NOMO-1 treated with dmso at 0.1 percent for 144 hours (cell line): ENCODE results near the gene CYTL1.
"Not testable (repeated sequence)": the region's sequence is repeated elsewhere in the genome, so short reads cannot be mapped to it uniquely, and the experiment has no call there.

Experiments used
- DNase-seq: peaks from one replicate; lab custom pipeline; 2025; ENCODE audit not compliant: unreplicated experiment; lab: John Stamatoyannopoulos, UW

Gene CYTL1

GRCh38 chr4:5019274-5019673 lies at the start of gene CYTL1:
TSS of gene CYTL1 (minus strand) at chr4:5019458. CDS start at chr4:5019445, 13 bp downstream.
- no peak for DNase-seq

DNA sequence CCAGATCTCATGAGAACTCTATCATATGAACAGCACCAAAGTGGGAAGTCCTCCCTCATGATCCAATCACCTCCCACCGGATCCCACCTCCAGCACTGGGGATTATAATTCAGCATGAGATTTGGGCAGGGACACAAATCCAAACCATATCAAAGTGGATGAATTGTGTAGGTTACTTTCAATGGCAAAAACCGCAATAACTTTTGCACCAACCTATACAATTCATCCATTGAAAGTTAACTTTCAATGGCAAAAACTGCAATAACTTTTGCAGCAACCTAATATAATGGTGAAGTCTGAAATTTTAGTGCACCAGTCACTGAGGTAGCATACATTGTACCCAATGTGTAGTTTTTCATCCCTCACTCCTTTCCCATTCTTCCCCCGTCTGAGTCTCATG lies 48.6 kb upstream of the CYTL1 start:
- DNase-seq = no peak

DNA sequence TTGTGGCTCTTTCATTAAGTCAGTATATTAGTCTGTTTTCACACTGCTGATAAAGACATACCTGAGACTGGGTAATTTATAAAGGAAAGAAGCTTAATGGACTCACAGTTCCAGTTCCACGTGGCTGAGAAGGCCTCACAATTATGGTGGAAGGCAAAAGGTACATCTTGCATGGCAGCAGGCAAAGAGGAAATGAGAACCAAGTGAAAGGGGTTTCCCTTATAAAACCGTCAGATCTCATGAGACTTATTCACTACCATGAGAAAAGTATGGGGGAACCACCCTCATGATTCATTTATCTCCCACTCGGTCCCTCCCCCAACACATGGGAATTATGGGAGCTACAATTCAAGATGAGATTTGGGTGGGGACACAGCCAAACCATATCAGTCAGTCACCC lies 47.7 kb upstream of the CYTL1 start:
- not testable (repeated sequence) for DNase-seq

DNA sequence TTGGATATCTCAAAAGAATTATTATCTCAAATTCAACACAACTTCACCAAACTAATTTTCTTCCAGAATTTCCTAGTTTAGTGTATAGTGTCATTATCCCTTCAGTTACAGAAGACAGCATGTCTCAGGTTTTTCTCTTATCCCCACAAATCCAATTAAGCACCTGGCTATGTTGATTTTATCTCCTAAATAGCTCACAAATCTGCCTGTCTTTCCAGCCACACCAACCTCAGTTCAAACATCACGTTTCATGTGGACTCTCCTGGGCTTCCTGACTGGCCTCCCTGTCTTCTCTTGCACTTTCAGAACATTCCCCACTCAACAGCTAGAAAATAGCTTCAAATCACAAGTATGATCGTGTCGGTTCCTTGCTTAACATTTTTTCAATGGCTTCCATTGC lies 46.8 kb upstream of the CYTL1 start:
- DNase-seq = no peak

DNA sequence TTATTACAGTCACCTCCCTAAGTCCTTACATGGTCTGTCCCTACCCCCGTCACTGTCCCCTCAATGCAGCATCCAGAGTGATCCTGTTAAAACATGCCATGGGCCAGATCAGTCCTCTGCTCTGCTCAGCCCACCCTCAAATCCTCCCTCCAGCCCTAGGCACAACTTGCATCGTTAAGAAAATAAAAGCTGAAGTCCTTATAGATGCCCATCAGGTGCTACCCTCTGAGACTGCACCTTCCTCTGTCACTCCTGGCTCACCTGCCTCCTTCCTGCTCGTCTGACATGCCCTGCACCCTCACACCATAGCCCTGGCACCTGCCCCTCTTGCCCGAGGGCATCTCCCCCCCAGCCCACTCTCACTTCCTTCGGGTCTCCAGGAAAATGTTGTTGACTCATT lies 36.2 kb upstream of the CYTL1 start:
- DNase-seq = no peak

DNA sequence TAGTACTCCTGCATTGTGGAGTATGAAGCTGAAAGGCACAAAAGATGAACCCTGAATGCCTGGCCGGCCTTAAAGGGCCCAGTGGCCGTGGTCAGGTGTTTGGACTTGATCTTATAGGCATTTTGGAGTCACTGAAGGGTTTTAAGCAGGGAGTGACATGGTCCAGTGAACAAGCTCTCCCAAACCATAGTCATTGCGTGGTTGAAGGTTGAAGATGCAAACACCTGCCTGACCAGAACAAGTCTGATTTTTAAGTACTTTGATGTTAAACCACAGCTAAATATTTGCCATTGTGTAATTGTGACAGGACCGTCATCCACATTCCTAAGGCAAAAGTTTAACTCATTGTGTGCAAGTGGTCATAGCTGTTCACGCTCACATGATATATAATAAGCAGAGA lies 35.3 kb upstream of the CYTL1 start:
- no peak for DNase-seq

DNA sequence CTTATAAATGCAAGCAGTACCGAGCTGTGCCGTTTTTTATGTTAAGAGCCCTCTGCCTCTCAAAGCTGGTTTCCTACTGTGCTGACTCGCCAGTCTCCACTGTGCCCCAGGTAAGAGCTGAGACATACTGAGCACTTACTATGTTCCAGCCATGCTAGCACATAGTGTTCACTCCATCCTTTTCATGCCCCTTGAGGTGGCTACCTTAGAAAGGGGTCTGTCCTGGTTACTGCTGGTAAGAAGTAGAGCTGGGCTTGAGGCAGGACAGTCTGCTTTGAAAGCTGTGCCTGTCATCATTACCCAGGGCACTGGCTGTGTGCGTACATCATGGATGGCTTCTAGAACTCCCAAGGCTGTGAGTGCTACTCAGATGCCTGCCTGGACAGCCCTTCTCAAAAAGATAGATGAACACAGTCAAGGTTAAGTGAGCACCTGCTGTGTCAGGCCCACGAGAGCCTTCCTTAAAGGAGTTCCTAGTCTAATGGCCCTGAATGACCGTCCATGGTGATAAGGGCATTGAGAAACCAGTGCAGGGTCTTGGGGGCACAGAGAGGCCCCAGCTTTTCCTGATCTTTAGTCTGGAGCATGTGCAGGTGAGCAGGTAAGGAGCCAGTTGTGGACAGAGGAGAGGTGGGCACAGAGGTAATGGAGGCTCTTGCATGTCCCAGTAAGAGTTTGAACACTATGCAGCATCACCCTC lies 33.6 kb upstream of the CYTL1 start:
- DNase-seq = no peak

DNA sequence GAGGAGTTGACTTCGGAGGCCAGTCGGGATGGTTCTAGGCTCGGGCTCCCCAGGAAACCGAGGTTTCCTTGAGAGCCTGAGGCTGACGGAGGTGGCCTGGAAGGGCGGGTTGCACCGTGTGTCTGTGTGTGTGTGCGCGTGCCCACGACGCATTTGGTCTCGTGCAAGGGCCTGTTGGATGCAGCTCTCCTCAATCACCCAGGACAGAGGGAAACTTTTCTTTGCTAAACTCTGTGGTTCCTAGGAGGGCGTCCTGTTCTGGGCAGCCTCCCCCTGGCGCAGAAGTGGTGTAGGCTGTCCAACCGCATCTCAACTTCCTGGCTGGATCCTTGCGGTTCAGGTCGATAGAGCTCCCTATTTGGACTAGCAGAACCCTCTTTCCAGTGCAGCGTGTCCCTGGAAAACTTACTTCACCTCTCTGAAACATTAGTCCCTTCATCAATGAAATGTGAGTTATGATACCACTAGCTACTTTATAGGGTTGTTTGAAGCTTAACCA lies 33.0 kb upstream of the CYTL1 start:
- no peak for DNase-seq

DNA sequence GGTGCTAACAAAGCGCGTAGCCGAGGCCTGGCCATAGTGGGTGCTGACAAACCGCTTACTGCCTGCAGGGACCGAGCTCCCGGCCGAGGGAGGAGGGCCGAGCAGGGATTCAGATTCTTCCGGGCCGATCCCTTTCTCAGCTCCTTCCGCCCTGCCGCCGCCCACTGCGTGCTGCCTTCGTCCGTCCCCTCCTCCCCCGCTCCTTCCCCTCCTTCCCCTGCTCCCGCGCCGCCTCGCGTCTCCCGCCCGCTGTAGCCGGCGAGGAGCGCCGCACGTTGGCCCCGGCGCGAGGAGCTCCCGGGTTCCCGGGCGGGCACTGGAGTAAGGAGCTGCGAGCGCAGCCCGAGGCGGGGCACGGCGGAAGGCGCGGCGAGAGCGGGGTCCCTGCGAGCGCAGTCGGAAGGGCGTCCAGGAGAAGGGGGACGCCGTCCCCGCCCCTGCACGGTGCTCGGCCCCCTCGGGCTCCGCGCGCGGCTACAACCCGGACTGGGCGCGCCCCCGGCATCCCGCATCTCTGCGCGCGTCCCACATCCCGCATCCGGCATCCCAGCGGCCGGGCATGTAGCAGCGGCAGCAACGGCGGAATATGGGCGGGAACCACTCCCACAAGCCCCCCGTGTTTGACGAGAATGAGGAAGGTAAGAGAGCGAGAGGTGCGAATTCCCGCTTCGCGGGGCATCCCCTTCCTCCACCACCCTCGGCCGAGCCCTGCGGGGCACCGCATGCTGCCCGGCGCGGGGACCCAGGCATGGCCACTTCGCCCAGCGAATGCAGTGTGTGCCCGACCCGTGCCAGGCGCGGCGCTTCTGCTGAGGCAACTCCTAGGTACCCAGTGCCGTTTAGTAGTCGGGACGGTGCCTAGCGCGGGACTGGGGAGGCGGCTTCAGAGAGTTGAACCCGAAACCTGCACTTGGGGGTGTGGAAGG lies 32.3 kb upstream of the CYTL1 start, which contains the start of gene STK32B:
TSS of gene STK32B (plus strand) at position 203 of the 926 bp plus-strand sequence.
- no peak for DNase-seq

GRCh38 chr4:5050520-5051277 lies 31.4 kb upstream of the CYTL1 start:
- DNase-seq = no peak

- no peak for DNase-seq
Measured at GRCh38 chr4:5048721-5049120, 29.5 kb upstream of the CYTL1 start.

GRCh38 chr4:5045097-5045496 lies 25.8 kb upstream of the CYTL1 start:
- DNase-seq = no peak

DNA sequence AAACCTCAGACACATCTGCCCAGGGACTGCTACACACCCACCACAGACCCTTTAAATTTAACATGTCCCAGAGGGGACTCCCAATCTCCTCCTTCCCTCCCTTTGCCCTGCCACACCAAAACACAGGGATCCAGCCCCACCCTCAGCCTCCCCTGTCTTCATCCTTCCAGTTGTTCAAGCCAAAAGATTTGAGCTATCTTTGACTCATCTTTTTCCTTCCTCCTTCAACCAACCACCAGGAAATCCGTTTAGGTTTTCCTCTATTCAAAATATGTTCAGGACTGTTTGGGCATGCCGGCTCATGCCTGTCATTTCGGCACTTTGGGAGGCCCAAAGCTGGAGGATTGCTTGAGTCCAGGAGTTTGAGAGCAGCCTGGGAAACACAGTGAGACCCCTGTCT lies 25.1 kb upstream of the CYTL1 start:
- DNase-seq = no peak

GRCh38 chr4:5043579-5043978 lies 24.3 kb upstream of the CYTL1 start:
- DNase-seq = no peak

GRCh38 chr4:5041699-5042098 lies 22.4 kb upstream of the CYTL1 start:
- DNase-seq = no peak

DNA sequence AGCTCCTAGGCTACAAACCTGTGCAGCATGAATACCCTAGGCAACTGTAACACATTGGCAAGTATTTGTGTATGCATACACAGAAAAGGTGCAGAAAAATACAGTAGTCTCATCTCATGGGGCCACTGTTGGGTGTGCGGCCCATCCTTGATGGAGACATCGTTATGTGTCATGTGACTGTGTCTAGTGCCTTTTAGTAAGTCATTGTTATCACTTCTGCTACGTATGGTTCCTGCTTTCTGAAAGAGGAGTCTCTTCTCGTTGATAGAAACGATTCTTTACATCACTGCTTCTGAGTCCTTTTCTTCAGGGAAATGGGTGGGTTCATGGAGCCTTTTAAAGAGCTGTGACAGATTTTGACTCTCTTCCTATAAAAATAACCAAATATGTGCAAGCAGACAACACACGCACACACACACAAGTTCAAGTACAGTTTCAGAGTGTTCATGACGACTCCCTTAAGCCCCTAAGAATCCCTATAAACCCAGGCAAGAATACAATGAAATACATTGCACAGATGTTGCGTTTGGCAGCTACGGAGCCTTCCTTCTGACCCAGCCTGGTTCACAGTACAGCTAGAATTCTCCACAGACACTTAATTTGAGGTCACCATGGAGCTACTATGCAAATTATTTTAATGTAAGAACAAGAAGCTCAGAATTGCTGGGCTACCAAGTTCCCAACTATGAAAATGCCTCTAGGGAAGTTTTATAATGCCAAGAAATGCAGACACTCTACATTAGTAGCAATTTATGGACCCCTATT lies 21.8 kb upstream of the CYTL1 start:
- no peak for DNase-seq

DNA sequence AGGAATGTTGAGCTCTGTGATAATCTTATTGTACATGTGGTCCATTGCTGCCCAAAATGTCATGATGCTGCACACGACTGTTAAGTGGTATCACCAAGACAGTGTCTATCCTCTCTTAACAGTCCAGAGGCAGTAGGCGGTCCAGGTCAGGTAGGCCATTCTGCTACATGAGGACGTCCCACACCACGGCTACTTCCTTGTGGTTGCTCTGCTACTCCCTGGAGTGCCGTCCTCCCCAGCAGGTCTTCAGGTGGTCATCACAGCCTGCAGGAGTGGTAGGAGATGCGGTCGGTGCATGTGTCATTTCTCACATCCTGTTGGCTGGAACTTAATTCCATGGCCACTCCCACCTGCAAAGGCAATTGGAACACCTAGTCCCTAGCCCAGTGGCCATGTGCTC lies 20.5 kb upstream of the CYTL1 start:
- DNase-seq = no peak

- no peak for DNase-seq
Measured at GRCh38 chr4:5037553-5038551, 18.6 kb upstream of the CYTL1 start.

- DNase-seq = no peak
Measured at GRCh38 chr4:5036239-5036638, 17.0 kb upstream of the CYTL1 start.
